Stimulated activated CD8-positive, alpha-beta memory T cell treated with anti-CD3 and anti-CD28 coated beads, Interleukin-15, amount 100 ng/mL, for 24 hours (primary cell): Measurements from ENCODE around the gene FGR.
"Not testable (repeated sequence)": the region's sequence is repeated elsewhere in the genome, so short reads cannot be mapped to it uniquely, and the experiment has no call there.

Experiments used
- DNase-seq: peaks from one replicate; pipeline ENCODE4 v3.0.0-alpha.2; 2020; ENCODE audit warnings: low read depth

The FGR gene

GRCh38 chr1:27659497-27660299 lies 24.7 kb upstream of the FGR start:
- peak; percentile 59 for DNase-seq

GRCh38 chr1:27658951-27659496 lies 24.0 kb upstream of the FGR start:
- no peak for DNase-seq

GRCh38 chr1:27656157-27656893 lies 21.3 kb upstream of the FGR start:
- no peak for DNase-seq

GRCh38 chr1:27655151-27655937 lies 20.4 kb upstream of the FGR start:
- DNase-seq, result no peak

GRCh38 chr1:27652111-27652864 lies 17.3 kb upstream of the FGR start:
- DNase-seq, result no peak

GRCh38 chr1:27650539-27651175 lies 15.7 kb upstream of the FGR start:
- no peak for DNase-seq

GRCh38 chr1:27650171-27650538 lies 15.2 kb upstream of the FGR start:
- DNase-seq, result no peak

- no peak for DNase-seq
Measured at GRCh38 chr1:27649306-27649635, 14.3 kb upstream of the FGR start.

- no peak for DNase-seq
Measured at GRCh38 chr1:27648602-27649305, 13.8 kb upstream of the FGR start.

- DNase-seq, result no peak
Measured at GRCh38 chr1:27647328-27647727, 12.3 kb upstream of the FGR start.

- no peak for DNase-seq
Measured at GRCh38 chr1:27646676-27647075, 11.7 kb upstream of the FGR start.

GRCh38 chr1:27645071-27645415 lies 10.1 kb upstream of the FGR start:
- no peak for DNase-seq

GRCh38 chr1:27644369-27645070 lies 9.5 kb upstream of the FGR start:
- DNase-seq, result no peak

GRCh38 chr1:27643600-27644368 lies 8.8 kb upstream of the FGR start:
- DNase-seq, result no peak

GRCh38 chr1:27640514-27640913 lies 5.5 kb upstream of the FGR start:
- not testable (repeated sequence) for DNase-seq

- DNase-seq, result no peak
Measured at GRCh38 chr1:27638805-27639204, 3.8 kb upstream of the FGR start.

GRCh38 chr1:27638047-27638734 lies 3.2 kb upstream of the FGR start:
- no peak for DNase-seq

GRCh38 chr1:27635396-27636142 lies 584 bp upstream of the FGR start:
- no peak for DNase-seq
